Esophagus muscularis mucosa (tissue), 3 donors: ENCODE results near the gene WDHD1.

Experiments used
- POLR2A ChIP-seq: fragments of 450-650 bp; IDR thresholded peaks from one replicate; pipeline ENCODE4 v1.6.1; 2017; ENCODE audit warnings: antibody characterized with exemption, moderate library complexity, mild to moderate bottlenecking, low read depth
- POLR2AphosphoS5 ChIP-seq, 2 donors: sonication (generic); formaldehyde crosslinking; IDR thresholded peaks; one replicate each; pipeline ENCODE4 v1.6.1; 2017; ENCODE audit warnings: antibody characterized with exemption in 2 of 2
- TF ChIP-seq, protein P1 (sequence below), 3 experiments: fragments of 200-600 bp in 2 of 3; fragments of 450-650 bp in 1 of 3; sonication (generic) in 2 of 3; IDR thresholded peaks; one replicate each; pipeline ENCODE4 v1.5.1; 2017 to 2019; ENCODE audit warnings: antibody characterized with exemption in 3 of 3, mild to moderate bottlenecking in 2 of 3, moderate library complexity in 1 of 3

DNA sequence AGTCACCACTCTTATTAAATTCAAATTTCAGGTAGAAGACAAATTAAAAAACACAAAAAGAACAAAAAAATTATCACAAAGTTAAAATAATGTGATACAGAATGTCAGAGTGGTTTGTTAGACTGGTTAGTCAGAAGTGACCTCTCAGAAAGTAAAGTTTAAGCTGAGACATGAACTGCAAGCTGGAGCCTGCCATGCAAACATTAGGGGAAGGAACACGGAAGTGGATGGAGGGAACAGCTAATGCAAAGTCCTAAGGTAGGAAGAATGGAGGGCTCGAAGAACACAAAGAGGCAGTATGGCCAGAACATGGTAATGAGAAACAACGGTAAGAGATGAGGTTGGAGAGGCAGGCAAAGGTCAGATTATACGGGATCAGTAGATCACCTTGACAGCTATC, 41.7 kb downstream of the WDHD1 start:
- TF ChIP-seq, protein P1, sequence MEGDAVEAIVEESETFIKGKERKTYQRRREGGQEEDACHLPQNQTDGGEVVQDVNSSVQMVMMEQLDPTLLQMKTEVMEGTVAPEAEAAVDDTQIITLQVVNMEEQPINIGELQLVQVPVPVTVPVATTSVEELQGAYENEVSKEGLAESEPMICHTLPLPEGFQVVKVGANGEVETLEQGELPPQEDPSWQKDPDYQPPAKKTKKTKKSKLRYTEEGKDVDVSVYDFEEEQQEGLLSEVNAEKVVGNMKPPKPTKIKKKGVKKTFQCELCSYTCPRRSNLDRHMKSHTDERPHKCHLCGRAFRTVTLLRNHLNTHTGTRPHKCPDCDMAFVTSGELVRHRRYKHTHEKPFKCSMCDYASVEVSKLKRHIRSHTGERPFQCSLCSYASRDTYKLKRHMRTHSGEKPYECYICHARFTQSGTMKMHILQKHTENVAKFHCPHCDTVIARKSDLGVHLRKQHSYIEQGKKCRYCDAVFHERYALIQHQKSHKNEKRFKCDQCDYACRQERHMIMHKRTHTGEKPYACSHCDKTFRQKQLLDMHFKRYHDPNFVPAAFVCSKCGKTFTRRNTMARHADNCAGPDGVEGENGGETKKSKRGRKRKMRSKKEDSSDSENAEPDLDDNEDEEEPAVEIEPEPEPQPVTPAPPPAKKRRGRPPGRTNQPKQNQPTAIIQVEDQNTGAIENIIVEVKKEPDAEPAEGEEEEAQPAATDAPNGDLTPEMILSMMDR (IDR thresholded peaks at IDR 0.05) = no peak
- TF ChIP-seq POLR2A = no peak
- TF ChIP-seq POLR2AphosphoS5 (IDR thresholded peaks at IDR 0.05) = no peak
